K562 (cell line): ENCODE results near the gene SEC23IP.
"Not testable (repeated sequence)": the region's sequence is repeated elsewhere in the genome, so short reads cannot be mapped to it uniquely, and the experiment has no call there.

Experiments used
- HDGF ChIP-seq: fragments of 450-650 bp; IDR thresholded peaks from 2 replicates; pipeline ENCODE4 v1.6.1; 2016
- SRSF1 ChIP-seq: fragments of 200-400 bp; formaldehyde crosslinking; IDR thresholded peaks from 2 replicates; pipeline ENCODE4 v1.6.1; 2017; ENCODE audit warnings: mild to moderate bottlenecking, low read depth, low read length, moderate library complexity
- ZBTB33 ChIP-seq: sonication (generic); formaldehyde crosslinking; IDR thresholded peaks from 2 replicates; pipeline ENCODE4 v1.8.1; 2023; ENCODE audit warnings: mild to moderate bottlenecking, missing genetic modification reagents

- not testable (repeated sequence) for TF ChIP-seq ZBTB33 (CRISPR knock-in tag); HDGF; SRSF1
Observed at GRCh38 chr10:119883901-119884611, 8.5 kb upstream of the SEC23IP start.
